ENCODE results near the gene CEP89.

DNA sequence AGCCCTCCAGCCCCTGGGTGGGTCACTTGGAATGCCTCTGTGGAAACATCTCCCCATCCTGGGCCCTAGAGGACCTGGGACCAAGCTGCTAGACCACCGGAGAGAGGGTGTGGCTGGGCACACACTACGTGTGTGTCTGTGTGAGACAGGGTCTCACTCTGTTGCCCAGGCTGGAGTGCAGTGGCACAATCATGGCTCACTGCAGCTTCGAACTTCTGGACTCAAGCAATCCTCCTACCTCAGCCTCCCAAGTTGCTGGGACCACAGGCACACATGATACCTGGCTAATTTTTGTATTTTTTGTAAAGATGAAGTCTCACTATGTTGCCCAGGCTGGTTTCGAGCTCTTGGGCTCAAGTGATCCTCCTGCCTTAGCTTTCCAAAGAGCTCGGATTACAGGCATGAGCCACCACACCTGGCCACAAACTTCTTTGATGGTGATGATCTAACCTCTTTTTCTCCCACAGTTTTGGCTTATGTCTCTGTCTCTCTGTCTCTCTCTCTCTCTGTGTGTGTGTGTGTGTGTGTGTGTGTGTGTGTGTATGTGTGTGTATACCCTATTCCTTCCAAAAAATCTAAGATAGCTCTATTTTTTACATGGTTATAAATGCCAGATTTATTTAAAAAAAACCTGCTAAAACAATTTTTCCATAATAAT, 70.1 kb downstream of the CEP89 start:
- TF ChIP-seq CTCF (IDR thresholded peaks at IDR 0.05) (no peak), POLR2A (IDR thresholded peaks at IDR 0.05) (no peak)
